ENCODE measurements around the gene PPFIA3.
"Not testable (repeated sequence)": the region's sequence is repeated elsewhere in the genome, so short reads cannot be mapped to it uniquely, and the experiment has no call there.

PPFIA3 gene

DNA sequence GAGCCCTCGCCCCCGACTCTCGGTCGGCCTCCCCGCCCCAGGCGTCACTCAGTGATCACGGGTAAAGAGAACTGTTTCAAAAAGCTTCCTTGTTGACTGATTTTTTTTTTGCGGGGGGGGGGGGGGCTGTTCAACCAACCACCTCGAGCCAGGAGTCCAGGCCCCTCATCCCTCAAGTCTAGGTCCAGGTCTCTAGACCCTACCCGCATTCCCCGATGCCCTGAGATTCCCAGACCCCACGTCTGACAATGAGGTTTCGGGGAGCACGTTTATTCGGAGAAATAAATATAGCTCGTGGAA is 31.6 kb downstream of the PPFIA3 start:
- no peak for DNase-seq

DNA sequence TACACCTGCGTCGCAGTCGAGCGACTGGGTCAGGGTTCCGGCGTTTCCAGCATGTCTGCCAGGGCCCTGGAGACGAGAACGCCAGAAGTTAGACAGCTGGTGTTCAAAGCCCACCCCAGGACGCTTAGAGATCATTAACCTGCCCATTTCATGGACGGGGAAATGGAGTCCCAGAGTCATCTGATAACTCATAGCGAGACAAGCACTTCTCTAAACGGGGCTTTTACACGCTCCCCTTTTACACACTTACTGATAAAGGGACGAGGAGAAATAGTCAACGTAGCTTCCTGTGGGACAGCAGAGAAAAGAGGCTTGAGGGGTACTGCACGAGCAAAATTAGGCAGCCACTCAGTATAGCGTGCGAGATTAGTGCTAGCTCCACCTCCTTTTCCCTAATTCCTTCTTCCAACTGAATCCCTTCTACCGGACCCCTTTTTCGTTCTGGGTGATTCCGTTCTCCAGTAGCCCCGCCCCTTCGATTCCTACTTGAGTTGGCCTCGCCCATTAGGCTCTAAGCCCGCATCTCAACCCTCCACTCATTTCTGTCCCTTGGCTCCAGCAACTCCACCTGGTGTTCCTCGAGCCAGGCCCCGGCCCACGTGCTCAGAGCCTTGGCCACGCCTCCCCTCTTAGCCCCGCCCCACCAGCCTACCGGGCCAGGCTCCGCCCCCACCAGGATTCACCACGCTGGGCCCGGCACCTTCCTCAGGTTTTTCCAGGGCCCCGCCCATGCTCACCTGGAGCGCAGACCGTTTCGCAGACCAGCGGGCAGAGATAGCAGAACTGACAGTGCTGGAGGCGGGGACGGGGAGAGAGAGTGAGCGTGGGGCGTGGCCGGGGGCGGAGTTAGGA is 32.1 kb downstream of the PPFIA3 start:
- DNase-seq = peak; percentile 95

DNA sequence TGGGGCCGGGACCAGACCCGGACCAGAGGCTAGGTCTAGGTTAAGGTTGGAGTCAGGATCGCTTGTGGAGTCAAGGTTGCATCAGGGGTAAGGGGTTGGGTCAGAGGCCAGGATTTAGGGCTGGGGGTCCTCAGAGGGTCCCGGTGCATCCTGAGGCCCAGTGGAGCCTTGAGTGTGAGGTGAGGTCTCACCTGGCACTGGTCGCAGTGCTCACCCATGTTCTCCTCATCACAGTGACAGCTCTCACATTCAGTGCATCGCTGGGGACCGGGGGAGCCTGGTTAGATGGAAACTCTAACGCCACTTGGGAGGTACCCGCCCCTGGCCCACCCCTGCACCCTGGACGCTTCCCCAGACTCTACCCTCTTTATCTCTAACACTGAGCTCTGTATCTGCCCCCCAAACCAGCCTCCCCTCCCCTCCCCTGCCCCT is 32.8 kb downstream of the PPFIA3 start:
- no peak for DNase-seq

DNA sequence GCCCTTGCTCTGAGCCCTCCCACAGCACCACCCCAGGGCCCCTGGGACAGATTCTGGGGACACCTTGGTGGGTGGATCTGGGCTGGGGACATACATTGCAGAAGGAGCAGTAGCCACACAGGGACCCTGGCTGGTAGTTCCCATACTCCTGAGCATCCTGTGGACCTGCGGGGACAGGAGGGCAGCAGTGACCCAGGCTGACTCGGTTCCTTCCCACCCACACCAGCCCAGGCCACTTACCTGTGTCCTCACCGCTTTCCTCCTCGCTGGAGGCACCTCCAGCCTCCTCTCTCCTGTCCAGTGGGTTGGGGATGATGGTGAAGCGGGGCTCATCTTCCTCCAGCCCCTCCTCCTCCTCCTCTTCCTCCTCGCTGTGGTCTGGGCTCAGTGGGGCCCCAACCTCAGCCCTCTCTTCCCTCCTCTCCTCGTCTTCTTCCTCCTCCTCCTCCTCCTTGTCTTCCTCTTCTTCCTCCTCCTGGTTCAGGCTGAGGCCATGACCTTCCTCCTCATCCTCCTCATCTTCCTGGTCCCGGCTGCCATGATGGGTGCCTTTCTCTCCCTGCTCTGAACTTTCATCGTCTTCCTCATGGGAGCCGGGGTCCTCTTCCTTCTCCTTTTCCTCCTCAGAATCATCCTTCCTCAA is 33.9 kb downstream of the PPFIA3 start:
- DNase-seq = no peak

- no peak for DNase-seq
Observed at GRCh38 chr19:49154279-49154678, 34.9 kb downstream of the PPFIA3 start.

GRCh38 chr19:49155005-49155819 is 35.9 kb downstream of the PPFIA3 start, which contains the start of gene HRC:
TSS of gene HRC (minus strand) at chr19:49155396. CDS start at chr19:49155237, 159 bp downstream.
- DNase-seq = no peak

- DNase-seq = no peak
Observed at GRCh38 chr19:49155820-49156346, 36.5 kb downstream of the PPFIA3 start.

DNA sequence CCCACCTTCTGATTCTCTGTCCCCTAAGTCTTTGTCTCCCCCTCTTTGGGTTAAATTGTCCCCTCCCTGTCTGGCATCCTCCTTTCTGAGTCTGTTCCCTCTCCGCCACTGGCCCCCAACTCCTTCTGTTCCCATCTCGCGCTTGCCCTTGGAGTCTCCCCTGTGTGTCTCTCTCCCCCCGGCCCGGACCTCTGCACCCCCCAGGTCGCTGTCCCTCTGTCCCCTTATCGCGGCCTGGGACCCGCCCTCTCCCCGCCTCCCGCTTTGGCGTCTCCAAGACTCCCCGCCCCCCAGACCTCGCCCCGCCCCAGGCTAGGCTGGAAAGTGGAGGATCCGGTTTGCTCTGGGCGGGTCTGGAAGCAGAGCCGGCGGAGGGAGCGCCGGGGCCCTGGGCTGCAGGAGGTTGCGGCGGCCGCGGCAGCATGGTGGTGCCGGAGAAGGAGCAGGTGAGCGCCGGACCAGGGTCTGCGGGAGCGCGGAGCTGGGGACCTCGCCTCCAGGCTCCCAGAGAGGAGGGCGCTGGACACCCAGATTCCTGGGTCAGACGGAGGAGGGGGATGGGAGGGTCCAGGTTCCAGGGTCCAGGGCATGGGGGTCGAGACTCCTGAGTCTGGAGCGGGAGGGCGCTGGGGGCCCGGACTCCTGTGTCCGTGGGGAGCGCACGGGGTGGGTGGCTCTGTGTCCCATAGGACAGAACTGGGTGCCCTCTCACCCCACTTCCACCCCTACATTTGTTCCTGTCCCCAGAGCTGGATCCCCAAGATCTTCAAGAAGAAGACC is 38.3 kb downstream of the PPFIA3 start, which contains the start of gene TRPM4:
TSS of gene TRPM4 (plus strand) at position 348 of the 780 bp plus-strand sequence. CDS start at position 423, 75 bp downstream.
- DNase-seq = peak; percentile 61

DNA sequence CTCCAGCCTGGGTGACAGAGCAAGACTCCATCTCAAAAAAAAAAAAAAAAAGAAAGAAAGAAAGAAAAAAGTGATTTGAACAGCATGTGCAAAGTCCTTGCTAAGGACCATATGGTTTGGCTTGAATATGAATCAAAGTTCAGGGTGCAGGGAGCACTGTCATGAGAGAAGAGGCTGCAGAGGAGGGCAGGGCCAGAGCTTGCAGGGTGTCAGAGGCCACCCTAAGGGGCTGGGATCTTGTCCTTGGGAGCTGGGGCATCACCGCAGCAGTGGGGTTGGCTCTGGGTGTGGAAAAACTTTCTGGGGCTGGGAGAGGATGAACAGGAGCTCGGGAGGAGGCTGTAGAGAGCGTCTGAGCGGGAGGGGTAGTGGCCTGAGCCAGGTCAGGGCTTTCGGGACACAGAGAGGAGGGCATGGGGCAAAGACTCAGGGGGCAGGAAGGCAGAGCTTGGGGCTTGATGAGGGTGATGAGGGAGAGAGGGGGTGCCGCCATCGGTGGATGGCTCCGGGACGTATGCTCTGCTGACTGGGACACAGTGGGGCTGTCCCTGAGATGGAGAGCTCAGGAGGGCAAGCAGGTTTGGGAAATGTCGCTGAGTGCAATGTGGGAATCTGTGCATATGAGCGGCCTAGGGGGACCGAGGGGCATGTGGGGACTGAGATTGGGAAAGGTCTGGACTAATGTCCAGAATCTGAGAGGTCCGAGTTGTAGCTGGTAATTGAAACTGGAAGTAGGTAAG is 41.3 kb downstream of the PPFIA3 start:
- no peak for DNase-seq

DNA sequence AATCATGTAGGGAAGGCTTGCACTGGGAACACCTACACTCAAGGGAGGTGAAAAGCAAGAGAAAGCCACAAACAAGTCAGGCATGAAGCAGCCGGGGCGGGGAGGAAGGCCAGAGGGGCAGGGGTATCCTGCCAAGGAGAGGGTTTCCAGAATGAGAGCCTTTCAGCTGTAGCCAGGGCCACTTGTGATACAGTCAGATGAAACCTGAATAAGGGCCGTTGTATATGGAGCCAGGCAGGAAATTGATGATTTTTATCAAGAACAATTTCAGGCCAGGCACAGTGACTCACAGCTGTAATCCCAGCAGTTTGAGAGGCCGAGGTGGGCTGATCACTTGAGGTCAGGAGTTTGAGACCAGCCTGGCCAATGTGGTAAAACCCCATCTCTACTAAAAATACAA is 42.6 kb downstream of the PPFIA3 start:
- DNase-seq = no peak

GRCh38 chr19:49165111-49165750 is 45.9 kb downstream of the PPFIA3 start:
- no peak for DNase-seq

- no peak for DNase-seq
Observed at GRCh38 chr19:49165865-49166301, 46.5 kb downstream of the PPFIA3 start.

GRCh38 chr19:49167857-49168409 is 48.6 kb downstream of the PPFIA3 start:
- DNase-seq = no peak

DNA sequence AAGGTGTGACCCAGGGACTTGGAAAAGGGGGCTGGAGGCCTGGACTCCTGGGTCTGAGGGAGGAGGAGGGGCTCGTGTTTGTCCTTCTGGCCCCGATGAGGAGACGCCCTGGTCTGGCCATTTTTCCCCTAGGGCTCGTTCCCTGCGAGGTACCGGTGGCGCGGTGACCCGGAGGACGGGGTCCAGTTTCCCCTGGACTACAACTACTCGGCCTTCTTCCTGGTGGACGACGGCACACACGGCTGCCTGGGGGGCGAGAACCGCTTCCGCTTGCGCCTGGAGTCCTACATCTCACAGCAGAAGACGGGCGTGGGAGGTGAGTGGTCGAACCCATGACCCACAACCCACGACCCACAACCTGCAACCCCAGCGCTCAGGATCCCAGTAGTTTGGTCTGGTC is 49.1 kb downstream of the PPFIA3 start:
- no peak for DNase-seq

GRCh38 chr19:49173198-49173597 is 53.9 kb downstream of the PPFIA3 start:
- DNase-seq = no peak

- DNase-seq = no peak
Observed at GRCh38 chr19:49180659-49181058, 61.3 kb downstream of the PPFIA3 start.

DNA sequence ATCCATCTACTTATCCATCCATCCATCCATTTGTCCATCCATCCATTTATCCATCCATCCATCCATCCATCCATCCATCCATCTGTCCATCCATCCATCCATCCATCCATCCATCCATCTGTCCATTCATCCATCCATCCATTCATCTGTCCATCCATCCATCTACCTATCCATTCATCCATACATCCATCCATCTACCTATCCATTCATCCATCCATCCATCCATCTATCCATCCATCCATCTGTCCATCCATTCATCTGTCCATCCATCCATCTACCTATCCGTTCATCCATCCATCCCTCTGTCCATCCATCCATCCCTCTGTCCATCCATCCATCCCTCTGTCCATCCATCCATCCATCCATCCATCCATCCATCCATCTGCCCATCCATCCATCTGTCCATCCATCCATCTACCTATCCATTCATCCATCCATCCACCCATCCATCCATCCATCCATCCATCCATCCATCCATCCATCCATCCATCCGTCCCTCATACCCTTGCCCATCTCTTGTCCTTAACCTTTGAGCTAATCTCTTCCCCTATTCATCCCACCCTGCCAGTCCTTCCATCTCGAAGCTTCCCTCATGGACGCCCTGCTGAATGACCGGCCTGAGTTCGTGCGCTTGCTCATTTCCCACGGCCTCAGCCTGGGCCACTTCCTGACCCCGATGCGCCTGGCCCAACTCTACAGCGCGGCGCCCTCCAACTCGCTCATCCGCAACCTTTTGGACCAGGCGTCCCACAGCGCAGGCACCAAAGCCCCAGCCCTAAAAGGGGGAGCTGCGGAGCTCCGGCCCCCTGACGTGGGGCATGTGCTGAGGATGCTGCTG is 62.9 kb downstream of the PPFIA3 start:
- DNase-seq = not testable (repeated sequence)

DNA sequence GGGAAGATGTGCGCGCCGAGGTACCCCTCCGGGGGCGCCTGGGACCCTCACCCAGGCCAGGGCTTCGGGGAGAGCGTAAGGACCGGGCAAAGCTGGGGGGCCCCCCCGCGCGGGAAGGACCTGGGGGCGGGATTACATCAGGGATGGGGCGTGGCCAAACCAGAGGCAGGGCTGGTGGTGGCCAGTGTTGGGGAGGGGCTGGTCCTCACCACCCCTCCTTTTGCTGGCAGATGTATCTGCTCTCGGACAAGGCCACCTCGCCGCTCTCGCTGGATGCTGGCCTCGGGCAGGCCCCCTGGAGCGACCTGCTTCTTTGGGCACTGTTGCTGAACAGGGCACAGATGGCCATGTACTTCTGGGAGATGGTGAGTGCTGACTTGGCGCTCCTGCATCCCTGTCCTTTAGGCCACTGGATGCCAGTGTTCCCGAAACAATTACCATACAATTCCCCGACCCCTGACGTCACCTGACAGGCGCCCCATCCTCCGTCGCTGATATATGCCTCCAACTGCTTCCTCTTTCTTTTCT is 63.6 kb downstream of the PPFIA3 start:
- DNase-seq = no peak

DNA sequence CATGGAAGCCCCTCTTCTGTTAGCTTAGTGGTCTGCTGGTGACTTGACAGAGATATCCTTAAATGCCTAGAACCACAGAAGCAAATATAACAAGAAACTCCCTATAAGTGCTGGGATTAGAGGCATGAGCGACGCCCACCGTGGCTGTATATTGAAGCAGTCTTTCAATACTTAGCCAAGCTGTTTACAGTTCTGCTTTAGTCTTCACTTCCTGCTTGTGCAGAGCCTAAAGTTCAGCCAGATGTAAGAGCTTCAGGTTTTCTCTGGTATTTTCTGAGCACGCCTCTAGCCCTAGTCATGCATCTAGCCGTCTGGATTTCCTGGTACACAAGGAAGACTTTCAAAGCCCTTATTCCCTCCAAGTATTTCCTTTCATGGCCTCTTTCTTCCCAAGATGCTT is 66.8 kb downstream of the PPFIA3 start:
- DNase-seq = no peak

Measured in NCI-H2029 treated with DMSO at 0.1 percent for 48 hours (cell line).